Endodermal cell (in vitro differentiated cells): Measurements from ENCODE around the gene OSM. TPM values are rescaled to one million over a fixed set of nuclear protein-coding genes. Genes with fewer than 3 reads are reported as not detected.

Experiments used
- DNase-seq: peaks from one replicate; pipeline ENCODE4 v3.0.0-alpha.2; 2017
- H3K27ac ChIP-seq: 2 replicates; pipeline ENCODE4 v1.5.1; 2013; ENCODE audit warnings: mild to moderate bottlenecking, low read depth, low read length, moderate library complexity
- H3K27me3 ChIP-seq: 2 replicates; pipeline ENCODE4 v1.6.1; 2013; ENCODE audit warnings: mild to moderate bottlenecking, low read length, moderate library complexity; ENCODE audit not compliant: insufficient read depth, control insufficient read depth, poor library complexity, severe bottlenecking
- H3K36me3 ChIP-seq: 2 replicates; pipeline ENCODE4 v1.7.0; 2013; ENCODE audit warnings: mild to moderate bottlenecking, low read length, moderate library complexity; ENCODE audit not compliant: control insufficient read depth, insufficient read depth
- H3K4me1 ChIP-seq: one replicate; pipeline ENCODE4 v1.7.0; 2013; ENCODE audit warnings: low read length; ENCODE audit not compliant: control insufficient read depth, insufficient read depth
- H3K4me3 ChIP-seq: 2 replicates; pipeline ENCODE4 v1.5.1; 2013; ENCODE audit warnings: mild to moderate bottlenecking, low read length, moderate library complexity
- H3K9ac ChIP-seq: 2 replicates; pipeline ENCODE4 v1.6.1; 2013; ENCODE audit warnings: mild to moderate bottlenecking, low read length, moderate library complexity; ENCODE audit not compliant: poor library complexity, severe bottlenecking; ENCODE audit errors: extremely low read depth
- H3K9me3 ChIP-seq: 2 replicates; pipeline ENCODE4 v1.6.1; 2013; ENCODE audit warnings: mild to moderate bottlenecking, low read length, moderate library complexity; ENCODE audit not compliant: control insufficient read depth
- H3K27ac Mint-ChIP-seq: 2 replicates; pipeline ENCODE4 v1.8.0; 2020; ENCODE audit warnings: mixed read lengths
- H3K27me3 Mint-ChIP-seq: 2 replicates; pipeline ENCODE4 v1.8.0; 2021; ENCODE audit warnings: mild to moderate bottlenecking, mixed read lengths; ENCODE audit not compliant: insufficient read depth
- H3K36me3 Mint-ChIP-seq: 2 replicates; pipeline ENCODE4 v1.8.0; 2020; ENCODE audit warnings: low read depth, mixed read lengths
- H3K4me1 Mint-ChIP-seq: 2 replicates; pipeline ENCODE4 v1.8.0; 2020; ENCODE audit warnings: mixed read lengths
- H3K4me3 Mint-ChIP-seq: 2 replicates; pipeline ENCODE4 v1.8.0; 2020; ENCODE audit warnings: mild to moderate bottlenecking, moderate library complexity, mixed read lengths
- H3K9me3 Mint-ChIP-seq: 2 replicates; pipeline ENCODE4 v1.8.0; 2020; ENCODE audit warnings: mild to moderate bottlenecking, mixed read lengths
- WGBS, 2 experiments: methylation state at CpG; one replicate each; pipeline versions ENCODE4 v1.1.5 to v1.1.7; 2013; ENCODE audit warnings: missing lambda C conversion rate in 2 of 2, mixed read lengths in 1 of 2; ENCODE audit not compliant: insufficient coverage in 1 of 2, insufficient read length in 1 of 2; 5-methylcytosine and 5-hydroxymethylcytosine counted together
- total RNA-seq, 2 donors: library from RNA; stranded (reverse); fragmentation: NEBNext Ultra II Directional in 1 of 2; extraction: Animal tissue kit (Norgen Biotek cat#: 25700) in 1 of 2; gene quantifications; 2 replicates in 1 of 2; 3 replicates in 1 of 2; pipeline ENCODE4 v1.2.1, GENCODE V29; 2021
- TF ChIP-seq, protein P1 (sequence below): fragments of 200-600 bp; sonication (generic); conservative IDR thresholded peaks from 2 replicates; pipeline ENCODE4 v1.5.0; 2021; ENCODE audit warnings: antibody characterized with exemption, mild to moderate bottlenecking

The OSM gene
- total RNA-seq, 2 donors from 2014 or later, result not detected

DNA sequence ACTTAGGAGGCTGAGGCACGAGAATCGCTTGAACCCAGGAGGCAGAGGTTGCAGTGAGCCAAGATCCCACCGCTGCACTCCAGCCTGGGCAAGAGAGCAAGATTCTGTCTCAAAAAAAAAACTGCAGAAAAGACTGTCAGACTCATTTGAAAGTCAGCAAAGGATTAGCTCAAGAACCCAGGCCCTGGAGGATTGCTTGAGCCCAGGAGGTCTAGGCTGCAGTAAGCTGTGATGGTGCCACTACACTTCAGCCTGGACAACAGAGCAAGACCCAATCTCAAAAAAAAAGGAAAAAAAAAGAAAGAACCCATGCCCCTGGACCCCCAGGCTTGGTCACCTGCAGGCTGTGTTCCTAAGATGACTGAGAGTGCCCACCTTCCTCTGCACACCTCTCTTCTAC lies 36.3 kb downstream of the OSM start:
- Mint-ChIP-seq H3K27ac (no peak overlapping the region), H3K36me3 (no peaks in the 10 kb centered on the region), H3K9me3 (no peaks in the 10 kb centered on the region), H3K27me3 (peaks cover 4% of the 10 kb centered on the region), H3K4me3 (no peak overlapping the region), H3K4me1 (peaks cover 4% of the 10 kb centered on the region)
- Histone ChIP-seq H3K4me3 (no peak overlapping the region), H3K27me3 (no peaks in the 10 kb centered on the region), H3K4me1 (no peaks in the 10 kb centered on the region), H3K36me3 (no peaks in the 10 kb centered on the region), H3K27ac (no peak overlapping the region), H3K9ac (no peak overlapping the region), H3K9me3 (no peaks in the 10 kb centered on the region)
- DNase-seq, result no peak
- 86 to 97% methylated on average over 3 of the region's 3 CpGs for WGBS, 2 experiments
- TF ChIP-seq, protein P1, sequence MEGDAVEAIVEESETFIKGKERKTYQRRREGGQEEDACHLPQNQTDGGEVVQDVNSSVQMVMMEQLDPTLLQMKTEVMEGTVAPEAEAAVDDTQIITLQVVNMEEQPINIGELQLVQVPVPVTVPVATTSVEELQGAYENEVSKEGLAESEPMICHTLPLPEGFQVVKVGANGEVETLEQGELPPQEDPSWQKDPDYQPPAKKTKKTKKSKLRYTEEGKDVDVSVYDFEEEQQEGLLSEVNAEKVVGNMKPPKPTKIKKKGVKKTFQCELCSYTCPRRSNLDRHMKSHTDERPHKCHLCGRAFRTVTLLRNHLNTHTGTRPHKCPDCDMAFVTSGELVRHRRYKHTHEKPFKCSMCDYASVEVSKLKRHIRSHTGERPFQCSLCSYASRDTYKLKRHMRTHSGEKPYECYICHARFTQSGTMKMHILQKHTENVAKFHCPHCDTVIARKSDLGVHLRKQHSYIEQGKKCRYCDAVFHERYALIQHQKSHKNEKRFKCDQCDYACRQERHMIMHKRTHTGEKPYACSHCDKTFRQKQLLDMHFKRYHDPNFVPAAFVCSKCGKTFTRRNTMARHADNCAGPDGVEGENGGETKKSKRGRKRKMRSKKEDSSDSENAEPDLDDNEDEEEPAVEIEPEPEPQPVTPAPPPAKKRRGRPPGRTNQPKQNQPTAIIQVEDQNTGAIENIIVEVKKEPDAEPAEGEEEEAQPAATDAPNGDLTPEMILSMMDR, result no peak

GRCh38 chr22:30228509-30229359 lies 37.9 kb downstream of the OSM start:
- Histone ChIP-seq H3K4me3 (no peak overlapping the region), H3K9ac (no peak overlapping the region), H3K27me3 (no peaks in the 10 kb centered on the region), H3K4me1 (no peaks in the 10 kb centered on the region), H3K36me3 (no peaks in the 10 kb centered on the region), H3K27ac (no peak overlapping the region), H3K9me3 (no peaks in the 10 kb centered on the region)
- H3K4me3 Mint-ChIP-seq, result no peak overlapping the region
- no peaks in the 10 kb centered on the region for H3K9me3 Mint-ChIP-seq
- WGBS, 2 experiments, result 64 to 80% methylated on average over 6 to 20 of the region's 21 CpGs
- TF ChIP-seq, protein P1, result no peak
- peaks cover 2% of the 10 kb centered on the region for H3K4me1 Mint-ChIP-seq
- H3K27me3 Mint-ChIP-seq, result peaks cover 2% of the 10 kb centered on the region
- no peaks in the 10 kb centered on the region for H3K36me3 Mint-ChIP-seq
- H3K27ac Mint-ChIP-seq, result no peak overlapping the region
- DNase-seq, result no peak

DNA sequence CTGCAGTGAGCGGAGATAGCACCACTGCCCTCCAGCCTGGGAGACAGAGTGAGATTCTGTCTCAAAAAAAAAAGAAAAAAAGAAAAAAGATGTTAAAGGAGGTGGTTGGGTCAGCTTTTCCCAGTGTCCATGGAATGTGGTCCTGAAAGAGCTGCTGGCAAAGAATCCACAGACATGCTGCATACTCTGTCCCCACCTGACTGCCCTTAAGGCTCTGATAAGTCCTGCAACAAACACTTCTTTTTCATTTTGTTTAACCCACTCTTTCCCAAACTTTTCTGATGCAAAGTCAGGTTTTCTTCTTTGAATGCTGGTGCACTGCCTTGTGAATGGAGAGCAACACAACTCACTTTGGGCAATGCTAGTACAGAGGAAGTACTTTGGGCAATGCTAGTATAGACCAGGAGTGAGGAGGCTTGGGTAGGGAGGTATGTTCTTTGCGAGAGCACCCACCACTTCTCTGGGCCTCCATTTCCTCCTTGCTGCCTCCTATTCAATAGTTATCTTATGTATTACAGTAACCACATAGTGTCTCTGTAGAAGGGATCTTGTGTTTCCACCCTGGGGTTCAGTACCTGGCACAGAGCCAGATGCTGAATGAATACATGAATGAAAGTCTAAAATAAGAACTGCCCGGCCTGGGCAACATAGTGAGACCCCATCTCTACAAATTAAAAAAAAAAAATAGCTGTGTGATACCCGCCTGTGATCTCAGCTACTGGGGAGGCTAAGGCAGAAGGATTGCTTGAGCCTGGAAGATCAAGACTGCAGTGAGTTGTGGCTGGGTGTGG lies 39.0 kb downstream of the OSM start:
- no peaks in the 10 kb centered on the region for H3K36me3 Mint-ChIP-seq
- H3K27ac ChIP-seq, result no peak overlapping the region

More for the DNA sequence above, 39.0 kb downstream of the OSM start:
- TF ChIP-seq, protein P1, result no peak
- H3K4me3 Mint-ChIP-seq, result no peak overlapping the region
- peaks cover 2% of the 10 kb centered on the region for H3K4me1 Mint-ChIP-seq
- Histone ChIP-seq H3K9me3 (no peaks in the 10 kb centered on the region), H3K4me1 (no peaks in the 10 kb centered on the region), H3K27me3 (no peaks in the 10 kb centered on the region), H3K9ac (no peak overlapping the region), H3K4me3 (no peak overlapping the region), H3K36me3 (no peaks in the 10 kb centered on the region)
- no peaks in the 10 kb centered on the region for H3K9me3 Mint-ChIP-seq
- no peak for DNase-seq
- H3K27ac Mint-ChIP-seq, result no peak overlapping the region
- peaks cover 2% of the 10 kb centered on the region for H3K27me3 Mint-ChIP-seq
- 90 to 92% methylated on average over 2 to 4 of the region's 4 CpGs for WGBS, 2 experiments
